PC-3 (cell line): ENCODE results near the gene PFKFB1. TPM values are rescaled to one million over a fixed set of nuclear protein-coding genes. Genes with fewer than 3 reads are reported as not detected.

Source experiments
- ATAC-seq: fragments of 200-7000 bp; cut with Tn5 transposase; 2 replicates; pipeline ENCODE4 v1.9.1; 2020; ENCODE audit warnings: mild to moderate bottlenecking, moderate library complexity
- BruUV-seq: library from RNA; stranded (reverse); fragments of 400-500 nt; replicated peaks from 2 replicates; lab custom pipeline; 2021; lab: Mats Ljungman, UMichigan
- CTCF ChIA-PET: fragments of 300-600 bp; sonication (Branson Sonifier 250); formaldehyde crosslinking; loops from one replicate; lab custom pipeline; 2022; ENCODE audit warnings: antibody characterized with exemption; lab: Charles Lee
- POLR2A ChIA-PET: fragments of 300-600 bp; sonication (Branson Sonifier 250); formaldehyde crosslinking; loops from one replicate; lab custom pipeline; 2022; ENCODE audit warnings: antibody characterized with exemption; ENCODE audit not compliant: unreplicated experiment; lab: Charles Lee
- DNase-seq: peaks from one replicate; pipeline ENCODE4 v3.0.0-alpha.2; 2015
- H2AFZ ChIP-seq: fragments of 300-600 bp; sonication (generic); 2 replicates; pipeline ENCODE4 v1.6.0; 2016; ENCODE audit warnings: antibody characterized with exemption, low read length
- H3F3A ChIP-seq: fragments of 300-600 bp; sonication (generic); one replicate; pipeline ENCODE4 v1.6.0; 2017; ENCODE audit warnings: antibody characterized with exemption, low read length, control low read depth, mild to moderate bottlenecking; ENCODE audit not compliant: unreplicated experiment
- H3K27ac ChIP-seq: fragments of 300-600 bp; sonication (generic); 2 replicates; pipeline ENCODE4 v1.5.1; 2016; ENCODE audit warnings: mild to moderate bottlenecking, low read length
- H3K27me3 ChIP-seq: fragments of 300-600 bp; sonication (generic); 2 replicates; pipeline ENCODE4 v1.6.1; 2016; ENCODE audit warnings: low read length, mixed read lengths
- H3K36me3 ChIP-seq: fragments of 300-600 bp; sonication (generic); 2 replicates; pipeline ENCODE4 v1.6.1; 2016; ENCODE audit warnings: low read depth, mixed run types, low read length, mixed read lengths
- H3K4me1 ChIP-seq: fragments of 300-600 bp; sonication (generic); 2 replicates; pipeline ENCODE4 v1.5.1; 2016; ENCODE audit warnings: low read length; ENCODE audit not compliant: insufficient read depth
- H3K4me2 ChIP-seq: fragments of 300-600 bp; sonication (generic); 2 replicates; pipeline ENCODE4 v1.6.0; 2016; ENCODE audit warnings: low read length
- H3K4me3 ChIP-seq: fragments of 300-600 bp; sonication (generic); 2 replicates; pipeline ENCODE4 v1.5.1; 2016; ENCODE audit warnings: mild to moderate bottlenecking, low read length, mixed read lengths
- H3K79me2 ChIP-seq: fragments of 300-600 bp; sonication (generic); 2 replicates; pipeline ENCODE4 v1.6.1; 2017; ENCODE audit warnings: low read length, mixed read lengths
- H3K9ac ChIP-seq: fragments of 300-600 bp; sonication (generic); 2 replicates; pipeline ENCODE4 v1.6.0; 2016; ENCODE audit warnings: mild to moderate bottlenecking, low read length
- H3K9me2 ChIP-seq: fragments of 300-600 bp; sonication (generic); replicated peaks from 2 replicates; pipeline ENCODE4 v1.6.1; 2016; ENCODE audit warnings: mixed run types, low read length, mixed read lengths
- H3K9me3 ChIP-seq: fragments of 300-600 bp; sonication (generic); 2 replicates; pipeline ENCODE4 v1.6.1; 2016; ENCODE audit warnings: low read length, mixed read lengths
- H4K20me1 ChIP-seq: fragments of 300-600 bp; sonication (generic); 2 replicates; pipeline ENCODE4 v1.6.1; 2016; ENCODE audit warnings: low read length, mixed read lengths
- CTCF ChIP-seq: fragments of 300-600 bp; sonication (generic); conservative IDR thresholded peaks from 2 replicates; pipeline ENCODE4 v1.5.1; 2017; ENCODE audit warnings: antibody characterized with exemption, low read depth, mild to moderate bottlenecking, low read length
- EZH2 ChIP-seq: fragments of 300-600 bp; sonication (generic); IDR thresholded peaks from one replicate; pipeline ENCODE4 v1.6.1; 2017; ENCODE audit warnings: antibody characterized with exemption, mild to moderate bottlenecking, low read length; ENCODE audit not compliant: unreplicated experiment
- EZH2phosphoT487 ChIP-seq: fragments of 300-600 bp; sonication (generic); IDR thresholded peaks from 2 replicates; pipeline ENCODE4 v1.6.1; 2018; ENCODE audit warnings: mild to moderate bottlenecking, antibody characterized with exemption, low read length, borderline replicate concordance
- intact Hi-C: fragments of 100-400 bp; cut with micrococcal nuclease; formaldehyde crosslinking; loops from 2 replicates; pipeline ENCODE4 v1.9.0; 2023
- total RNA-seq: library from RNA; depleted of rRNA; stranded (reverse); fragments of >200 nt; gene quantifications from 2 replicates; pipeline ENCODE4 v1.2.3, GENCODE V29; 2014

Gene PFKFB1
- total RNA-seq, 1 experiment from 2014 or later: 0.22 TPM

- DNase-seq: no peak
- no peaks in the 10 kb centered on the region for H3K9me2 ChIP-seq
- intact Hi-C loops: no loop called here
- no peak for ATAC-seq
- no TSS peak for BruUV-seq
- no peak for TF ChIP-seq EZH2
- TF ChIP-seq CTCF: no peak
- TF ChIP-seq EZH2phosphoT487: no peak
- H3K36me3 ChIP-seq: no peaks in the 10 kb centered on the region
- no peak overlapping the region for H3K9ac ChIP-seq
- H3K79me2 ChIP-seq: no peaks in the 10 kb centered on the region
- no peaks in the 10 kb centered on the region for H3F3A ChIP-seq
- POLR2A ChIA-PET: no interaction called here
- H3K9me3 ChIP-seq: no peaks in the 10 kb centered on the region
- no peak overlapping the region for H3K4me2 ChIP-seq
- no peak overlapping the region for H3K27ac ChIP-seq
- no peak overlapping the region for H2AFZ ChIP-seq
- no peaks in the 10 kb centered on the region for H4K20me1 ChIP-seq
- no peaks in the 10 kb centered on the region for H3K4me1 ChIP-seq
- H3K4me3 ChIP-seq: no peak overlapping the region
- no peaks in the 10 kb centered on the region for H3K27me3 ChIP-seq
- CTCF ChIA-PET: no interaction called here
These were observed 39.4 kb upstream of the PFKFB1 start for GRCh38 chrX:55033429-55033828.

GRCh38 chrX:55030271-55031205 lies 36.5 kb upstream of the PFKFB1 start, which contains the start of gene ALAS2:
TSS of gene ALAS2 (minus strand) at chrX:55030977. CDS start at chrX:55026000, 4,977 bp downstream.
- Histone ChIP-seq H3K9ac (no peak within 1 kb of the TSS), H3K27ac (no peak within 1 kb of the TSS), H3K9me3 (no peaks in the 10 kb centered on the region), H3K4me1 (peaks cover 13% of the 10 kb centered on the region), H3K36me3 (no peaks in the 10 kb centered on the region), H3K9me2 (no peaks in the 10 kb centered on the region), H3K4me2 (no peak within 1 kb of the TSS), H4K20me1 (no peaks in the 10 kb centered on the region), H2AFZ (no peak within 1 kb of the TSS), H3K79me2 (no peaks in the 10 kb centered on the region), H3K27me3 (no peaks in the 10 kb centered on the region), H3K4me3 (no peak within 1 kb of the TSS), H3F3A (no peaks in the 10 kb centered on the region)
- no peak for TF ChIP-seq EZH2phosphoT487
- TF ChIP-seq EZH2: no peak
- no peak for TF ChIP-seq CTCF
- DNase-seq: no peak
- ATAC-seq: no peak
- ChIA-PET CTCF (no interaction called here), POLR2A (no interaction called here)
- no TSS peak for BruUV-seq
- intact Hi-C loops: no loop called here

- no peak overlapping the region for H3K4me2 ChIP-seq
- H3K9me3 ChIP-seq: no peaks in the 10 kb centered on the region
- H3K9me2 ChIP-seq: no peaks in the 10 kb centered on the region
- no TSS peak for BruUV-seq
- intact Hi-C loops: no loop called here
- ChIA-PET POLR2A (no interaction called here), CTCF (no interaction called here)
- H3F3A ChIP-seq: no peaks in the 10 kb centered on the region
- H4K20me1 ChIP-seq: no peaks in the 10 kb centered on the region
- DNase-seq (no peak), ATAC-seq (no peak)
- H3K27me3 ChIP-seq: no peaks in the 10 kb centered on the region
- H3K9ac ChIP-seq: no peak overlapping the region
- H3K36me3 ChIP-seq: no peaks in the 10 kb centered on the region
- H3K27ac ChIP-seq: no peak overlapping the region
- no peak overlapping the region for H3K4me3 ChIP-seq
- no peak for TF ChIP-seq CTCF
- TF ChIP-seq EZH2phosphoT487: no peak
- no peak for TF ChIP-seq EZH2
- peaks cover 14% of the 10 kb centered on the region for H3K4me1 ChIP-seq
- H2AFZ ChIP-seq: no peak overlapping the region
- no peaks in the 10 kb centered on the region for H3K79me2 ChIP-seq
These were observed 35.3 kb upstream of the PFKFB1 start for GRCh38 chrX:55029291-55029690.
